GM12801 (cell line): ENCODE results near the gene GADD45B.

ENCODE experiments used
- CTCF ChIP-seq: IDR thresholded peaks from one replicate; pipeline ENCODE4 v1.5.1; 2011; ENCODE audit warnings: control low read depth; ENCODE audit not compliant: insufficient read length; ENCODE audit errors: extremely low read depth

Gene GADD45B

GRCh38 chr19:2431318-2432055 is 44.4 kb upstream of the GADD45B start:
- no peak for TF ChIP-seq CTCF

- no peak for TF ChIP-seq CTCF
Observed at GRCh38 chr19:2432131-2432848, 43.6 kb upstream of the GADD45B start.

GRCh38 chr19:2433854-2434253 is 42.1 kb upstream of the GADD45B start:
- no peak for TF ChIP-seq CTCF

GRCh38 chr19:2434267-2434666 is 41.7 kb upstream of the GADD45B start:
- TF ChIP-seq CTCF, result no peak

- no peak for TF ChIP-seq CTCF
Observed at GRCh38 chr19:2434721-2435265, 41.1 kb upstream of the GADD45B start.

- no peak for TF ChIP-seq CTCF
Observed at GRCh38 chr19:2436384-2436783, 39.5 kb upstream of the GADD45B start.

- no peak for TF ChIP-seq CTCF
Observed at GRCh38 chr19:2436926-2437325, 39.0 kb upstream of the GADD45B start.
